ENCODE results near the gene HARS1. TPM values are rescaled to one million over a fixed set of nuclear protein-coding genes. Genes with fewer than 3 reads are reported as not detected.
A peak's percentile ranks its signal among the peaks of the same experiment; 100 is the strongest.
"Not testable (repeated sequence)": the region's sequence is repeated elsewhere in the genome, so short reads cannot be mapped to it uniquely, and the experiment has no call there.

HARS1 gene
- total RNA-seq, result 43.0 TPM

- peak; percentile 97 for ATAC-seq
These were observed at the start of gene HARS1, which contains the start of gene HARS2 for GRCh38 chr5:140690941-140691924. Gene HARS1 (minus strand): TSS chr5:140691370. CDS start chr5:140691304, 66 bp downstream. Gene HARS2 (plus strand): TSS chr5:140691455. CDS start chr5:140691649, 194 bp downstream.

- no peak for ATAC-seq
These were observed 46.3 kb upstream of the HARS1 start for GRCh38 chr5:140737486-140737885.

GRCh38 chr5:140734354-140734753 lies 43.2 kb upstream of the HARS1 start:
- no peak for ATAC-seq

- ATAC-seq, result no peak
These were observed 41.9 kb upstream of the HARS1 start for GRCh38 chr5:140733098-140733497.

GRCh38 chr5:140725799-140726471 lies 34.8 kb upstream of the HARS1 start:
- peak; percentile 98 for ATAC-seq

GRCh38 chr5:140721395-140721794 lies 30.2 kb upstream of the HARS1 start:
- not testable (repeated sequence) for ATAC-seq

- not testable (repeated sequence) for ATAC-seq
These were observed 29.6 kb upstream of the HARS1 start for GRCh38 chr5:140720738-140721137.

GRCh38 chr5:140718266-140718592 lies 27.1 kb upstream of the HARS1 start:
- ATAC-seq, result no peak

GRCh38 chr5:140716238-140716637 lies 25.1 kb upstream of the HARS1 start:
- not testable (repeated sequence) for ATAC-seq

GRCh38 chr5:140713562-140714094 lies 22.5 kb upstream of the HARS1 start:
- ATAC-seq, result no peak

GRCh38 chr5:140711794-140712193 lies 20.6 kb upstream of the HARS1 start:
- no peak for ATAC-seq

GRCh38 chr5:140710899-140711552 lies 19.9 kb upstream of the HARS1 start:
- peak; percentile 97 for ATAC-seq

- ATAC-seq, result not testable (repeated sequence)
These were observed 17.6 kb upstream of the HARS1 start for GRCh38 chr5:140708787-140709186.

- ATAC-seq, result no peak
These were observed 16.6 kb upstream of the HARS1 start for GRCh38 chr5:140707812-140708211.

- peak; percentile 99 for ATAC-seq
These were observed 9.3 kb upstream of the HARS1 start, which contains the start of gene ZMAT2 for GRCh38 chr5:140700177-140701144. Gene ZMAT2 (plus strand): TSS chr5:140700447. CDS start chr5:140700461, 14 bp downstream.

- no peak for ATAC-seq
These were observed 5.8 kb upstream of the HARS1 start for GRCh38 chr5:140696891-140697492.

GRCh38 chr5:140694276-140694675 lies 3.1 kb upstream of the HARS1 start:
- ATAC-seq, result no peak

- peak; percentile 3 for ATAC-seq
These were observed 716 bp downstream of the HARS1 start for GRCh38 chr5:140690376-140690932.

GRCh38 chr5:140678993-140679392 lies 12.2 kb downstream of the HARS1 start:
- no peak for ATAC-seq

GRCh38 chr5:140677947-140678346 lies 13.2 kb downstream of the HARS1 start:
- no peak for ATAC-seq

GRCh38 chr5:140674629-140675028 lies 16.5 kb downstream of the HARS1 start:
- ATAC-seq, result no peak

Measured in esophagus mucosa (tissue), 1 donor.